Type B pancreatic cell (in vitro differentiated cells): ENCODE results near the gene ROCK1. TPM values are rescaled to one million over a fixed set of nuclear protein-coding genes. Genes with fewer than 3 reads are reported as not detected.

Source experiments
- DNase-seq: peaks from one replicate; pipeline ENCODE4 v3.0.0; 2021; ENCODE audit warnings: mixed read lengths; ENCODE audit not compliant: unreplicated experiment; ENCODE audit errors: extremely low spot score
- H3K27ac Mint-ChIP-seq: 2 replicates; pipeline ENCODE4 v1.8.0; 2021; ENCODE audit warnings: mild to moderate bottlenecking, mixed read lengths
- H3K27me3 Mint-ChIP-seq: 2 replicates; pipeline ENCODE4 v1.8.0; 2021; ENCODE audit warnings: mixed read lengths
- H3K36me3 Mint-ChIP-seq: 2 replicates; pipeline ENCODE4 v1.8.0; 2021; ENCODE audit warnings: mixed read lengths
- H3K4me1 Mint-ChIP-seq: one replicate; pipeline ENCODE4 v1.8.0; 2021; ENCODE audit warnings: mixed read lengths; ENCODE audit not compliant: unreplicated experiment
- H3K4me3 Mint-ChIP-seq: 2 replicates; pipeline ENCODE4 v1.8.0; 2021; ENCODE audit warnings: mild to moderate bottlenecking, mixed read lengths
- H3K9me3 Mint-ChIP-seq: 2 replicates; pipeline ENCODE4 v1.8.0; 2021; ENCODE audit warnings: mixed read lengths
- CTCF ChIP-seq: fragments of 200-600 bp; sonication (generic); conservative IDR thresholded peaks from 2 replicates; pipeline ENCODE4 v1.5.0; 2021; ENCODE audit warnings: antibody characterized with exemption, mild to moderate bottlenecking
- total RNA-seq: library from RNA; stranded (reverse); gene quantifications from 2 replicates; pipeline ENCODE4 v1.2.1, GENCODE V29; 2021; ENCODE audit warnings: low replicate concordance

The ROCK1 gene
- total RNA-seq, 1 donor from 2014 or later = 42.4 TPM

GRCh38 chr18:21004726-21005125 is 106.9 kb downstream of the ROCK1 start:
- Mint-ChIP-seq H3K9me3 (no peaks in the 10 kb centered on the region), H3K4me3 (no peak overlapping the region), H3K4me1 (peaks cover 9% of the 10 kb centered on the region), H3K27me3 (no peaks in the 10 kb centered on the region), H3K36me3 (peaks cover 27% of the 10 kb centered on the region), H3K27ac (no peak overlapping the region)
- TF ChIP-seq CTCF = no peak
- DNase-seq = no peak

DNA sequence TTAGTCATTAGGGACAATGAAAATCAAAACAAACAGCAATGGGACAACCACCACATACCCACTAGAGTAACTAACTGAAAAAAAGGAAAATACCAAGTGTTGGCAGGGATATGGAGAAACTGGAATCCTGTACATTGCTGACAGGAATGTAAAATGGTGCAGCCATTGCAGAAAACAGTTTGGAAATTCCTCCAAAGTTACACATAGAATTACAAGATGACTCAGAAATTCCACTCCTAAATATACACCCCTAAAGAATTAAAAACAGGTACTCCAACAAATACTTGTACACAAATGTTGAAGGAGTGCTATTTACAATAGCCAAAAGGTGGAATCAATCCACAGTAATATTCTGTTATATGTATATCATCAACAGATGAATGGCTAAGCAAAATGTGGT is 110.9 kb downstream of the ROCK1 start:
- Mint-ChIP-seq H3K27me3 (no peaks in the 10 kb centered on the region), H3K27ac (no peak overlapping the region), H3K36me3 (peaks cover 30% of the 10 kb centered on the region), H3K4me3 (no peak overlapping the region), H3K4me1 (peaks cover 9% of the 10 kb centered on the region), H3K9me3 (no peaks in the 10 kb centered on the region)
- TF ChIP-seq CTCF = no peak
- DNase-seq = no peak

- no peaks in the 10 kb centered on the region for H3K9me3 Mint-ChIP-seq
- H3K4me3 Mint-ChIP-seq = no peak overlapping the region
- no peak for DNase-seq
- H3K4me1 Mint-ChIP-seq = no peaks in the 10 kb centered on the region
- H3K27ac Mint-ChIP-seq = no peak overlapping the region
- H3K36me3 Mint-ChIP-seq = peaks cover 28% of the 10 kb centered on the region
- TF ChIP-seq CTCF = no peak
- H3K27me3 Mint-ChIP-seq = no peaks in the 10 kb centered on the region
Observed at GRCh38 chr18:20997371-20997770, 114.2 kb downstream of the ROCK1 start.

- H3K27ac Mint-ChIP-seq = no peak overlapping the region
- peaks cover 32% of the 10 kb centered on the region for H3K36me3 Mint-ChIP-seq
- no peaks in the 10 kb centered on the region for H3K9me3 Mint-ChIP-seq
- DNase-seq = no peak
- H3K27me3 Mint-ChIP-seq = no peaks in the 10 kb centered on the region
- H3K4me3 Mint-ChIP-seq = no peak overlapping the region
- H3K4me1 Mint-ChIP-seq = no peaks in the 10 kb centered on the region
- no peak for TF ChIP-seq CTCF
Observed at GRCh38 chr18:20996418-20996817, 115.2 kb downstream of the ROCK1 start.

- H3K27me3 Mint-ChIP-seq = no peaks in the 10 kb centered on the region
- no peaks in the 10 kb centered on the region for H3K9me3 Mint-ChIP-seq
- no peaks in the 10 kb centered on the region for H3K4me1 Mint-ChIP-seq
- no peak for TF ChIP-seq CTCF
- H3K27ac Mint-ChIP-seq = no peak overlapping the region
- no peak for DNase-seq
- peaks cover 46% of the 10 kb centered on the region for H3K36me3 Mint-ChIP-seq
- H3K4me3 Mint-ChIP-seq = no peak overlapping the region
Observed at GRCh38 chr18:20988726-20989125, 122.9 kb downstream of the ROCK1 start.

DNA sequence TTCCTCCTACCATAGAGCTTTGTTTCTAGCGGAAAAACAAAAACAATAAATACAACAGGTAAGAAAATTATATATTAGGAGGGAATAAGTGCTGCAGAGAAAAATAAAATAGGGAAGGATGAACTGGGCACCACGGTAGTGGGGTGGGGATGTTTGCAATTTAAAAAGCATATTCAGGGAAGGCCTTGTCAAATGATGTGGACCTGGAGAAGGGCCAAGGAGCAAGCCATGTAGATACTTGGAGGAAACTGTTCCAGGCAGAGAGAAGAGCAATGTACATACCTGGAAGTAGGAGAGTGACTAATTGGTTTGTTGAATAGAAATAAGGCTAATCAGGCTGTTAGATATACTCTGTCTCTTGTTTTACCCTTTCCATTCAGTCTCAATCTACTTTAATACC is 136.5 kb downstream of the ROCK1 start:
- H3K36me3 Mint-ChIP-seq = peaks cover 46% of the 10 kb centered on the region
- no peak for TF ChIP-seq CTCF
- H3K27me3 Mint-ChIP-seq = no peaks in the 10 kb centered on the region
- no peak for DNase-seq
- no peak overlapping the region for H3K27ac Mint-ChIP-seq
- H3K9me3 Mint-ChIP-seq = peaks cover 5% of the 10 kb centered on the region
- no peaks in the 10 kb centered on the region for H3K4me1 Mint-ChIP-seq
- H3K4me3 Mint-ChIP-seq = no peak overlapping the region
